Stimulated activated CD8-positive, alpha-beta memory T cell treated with anti-CD3 and anti-CD28 coated beads, Interleukin-2, amount 100 ng/mL, for 48 hours (primary cell): ENCODE data around the gene BBLN.
A peak's percentile ranks its signal among the peaks of the same experiment; 100 is the strongest.
"Not testable (repeated sequence)": the region's sequence is repeated elsewhere in the genome, so short reads cannot be mapped to it uniquely, and the experiment has no call there.

Experiments used
- DNase-seq, 2 donors: peaks; one replicate each; pipeline ENCODE4 v3.0.0-alpha.2; 2020; ENCODE audit warnings: low read depth in 2 of 2

Gene BBLN

GRCh38 chr9:128163523-128164306 lies 3.6 kb downstream of the BBLN start:
- no peak for DNase-seq

GRCh38 chr9:128164307-128164885 lies 4.3 kb downstream of the BBLN start:
- no peak for DNase-seq

GRCh38 chr9:128166169-128166568 lies 6.1 kb downstream of the BBLN start:
- no peak for DNase-seq

GRCh38 chr9:128167209-128167608 lies 7.1 kb downstream of the BBLN start:
- DNase-seq = no peak

GRCh38 chr9:128168731-128169308 lies 8.8 kb downstream of the BBLN start:
- no peak for DNase-seq

- DNase-seq = no peak
Measured at GRCh38 chr9:128169492-128169891, 9.4 kb downstream of the BBLN start.

- DNase-seq = no peak
Measured at GRCh38 chr9:128169925-128170324, 9.9 kb downstream of the BBLN start.

- no peak for DNase-seq
Measured at GRCh38 chr9:128174062-128174461, 14.0 kb downstream of the BBLN start.

- DNase-seq = no peak
Measured at GRCh38 chr9:128175102-128175563, 15.1 kb downstream of the BBLN start.

GRCh38 chr9:128175726-128176125 lies 15.7 kb downstream of the BBLN start:
- DNase-seq = no peak

GRCh38 chr9:128178806-128179431 lies 18.9 kb downstream of the BBLN start:
- DNase-seq = no peak

- no peak for DNase-seq
Measured at GRCh38 chr9:128180001-128180400, 19.9 kb downstream of the BBLN start.

- DNase-seq = no peak
Measured at GRCh38 chr9:128180447-128180846, 20.4 kb downstream of the BBLN start.

GRCh38 chr9:128181480-128181879 lies 21.4 kb downstream of the BBLN start:
- DNase-seq = not testable (repeated sequence)

- DNase-seq = no peak
Measured at GRCh38 chr9:128182893-128183588, 23.0 kb downstream of the BBLN start.

GRCh38 chr9:128185979-128186965 lies 26.2 kb downstream of the BBLN start:
- DNase-seq = no peak

GRCh38 chr9:128187361-128187760 lies 27.3 kb downstream of the BBLN start:
- DNase-seq = no peak

- no peak for DNase-seq
Measured at GRCh38 chr9:128188209-128188608, 28.1 kb downstream of the BBLN start.

GRCh38 chr9:128190013-128190412 lies 29.9 kb downstream of the BBLN start:
- no peak for DNase-seq

GRCh38 chr9:128190516-128191405 lies 30.7 kb downstream of the BBLN start:
- DNase-seq = peak in 1 of 2 donors; percentile 30
